Endodermal cell (in vitro differentiated cells): ENCODE results near the gene SIN3A. TPM values are rescaled to one million over a fixed set of nuclear protein-coding genes. Genes with fewer than 3 reads are reported as not detected.

Experiments
- DNase-seq: peaks from one replicate; pipeline ENCODE4 v3.0.0-alpha.2; 2017
- H3K27ac ChIP-seq: 2 replicates; pipeline ENCODE4 v1.5.1; 2013; ENCODE audit warnings: mild to moderate bottlenecking, low read depth, low read length, moderate library complexity
- H3K27me3 ChIP-seq: 2 replicates; pipeline ENCODE4 v1.6.1; 2013; ENCODE audit warnings: mild to moderate bottlenecking, low read length, moderate library complexity; ENCODE audit not compliant: insufficient read depth, control insufficient read depth, poor library complexity, severe bottlenecking
- H3K36me3 ChIP-seq: 2 replicates; pipeline ENCODE4 v1.7.0; 2013; ENCODE audit warnings: mild to moderate bottlenecking, low read length, moderate library complexity; ENCODE audit not compliant: control insufficient read depth, insufficient read depth
- H3K4me1 ChIP-seq: one replicate; pipeline ENCODE4 v1.7.0; 2013; ENCODE audit warnings: low read length; ENCODE audit not compliant: control insufficient read depth, insufficient read depth
- H3K4me3 ChIP-seq: 2 replicates; pipeline ENCODE4 v1.5.1; 2013; ENCODE audit warnings: mild to moderate bottlenecking, low read length, moderate library complexity
- H3K9ac ChIP-seq: 2 replicates; pipeline ENCODE4 v1.6.1; 2013; ENCODE audit warnings: mild to moderate bottlenecking, low read length, moderate library complexity; ENCODE audit not compliant: poor library complexity, severe bottlenecking; ENCODE audit errors: extremely low read depth
- H3K9me3 ChIP-seq: 2 replicates; pipeline ENCODE4 v1.6.1; 2013; ENCODE audit warnings: mild to moderate bottlenecking, low read length, moderate library complexity; ENCODE audit not compliant: control insufficient read depth
- H3K27ac Mint-ChIP-seq: 2 replicates; pipeline ENCODE4 v1.8.0; 2020; ENCODE audit warnings: mixed read lengths
- H3K27me3 Mint-ChIP-seq: 2 replicates; pipeline ENCODE4 v1.8.0; 2021; ENCODE audit warnings: mild to moderate bottlenecking, mixed read lengths; ENCODE audit not compliant: insufficient read depth
- H3K36me3 Mint-ChIP-seq: 2 replicates; pipeline ENCODE4 v1.8.0; 2020; ENCODE audit warnings: low read depth, mixed read lengths
- H3K4me1 Mint-ChIP-seq: 2 replicates; pipeline ENCODE4 v1.8.0; 2020; ENCODE audit warnings: mixed read lengths
- H3K4me3 Mint-ChIP-seq: 2 replicates; pipeline ENCODE4 v1.8.0; 2020; ENCODE audit warnings: mild to moderate bottlenecking, moderate library complexity, mixed read lengths
- H3K9me3 Mint-ChIP-seq: 2 replicates; pipeline ENCODE4 v1.8.0; 2020; ENCODE audit warnings: mild to moderate bottlenecking, mixed read lengths
- CTCF ChIP-seq: fragments of 200-600 bp; sonication (generic); conservative IDR thresholded peaks from 2 replicates; pipeline ENCODE4 v1.5.0; 2021; ENCODE audit warnings: antibody characterized with exemption, mild to moderate bottlenecking
- WGBS, 2 experiments: methylation state at CpG; one replicate each; pipeline versions ENCODE4 v1.1.5 to v1.1.7; 2013; ENCODE audit warnings: missing lambda C conversion rate in 2 of 2, mixed read lengths in 1 of 2; ENCODE audit not compliant: insufficient coverage in 1 of 2, insufficient read length in 1 of 2; 5-methylcytosine and 5-hydroxymethylcytosine counted together
- total RNA-seq, 2 donors: library from RNA; stranded (reverse); fragmentation: NEBNext Ultra II Directional in 1 of 2; extraction: Animal tissue kit (Norgen Biotek cat#: 25700) in 1 of 2; gene quantifications; 2 replicates in 1 of 2; 3 replicates in 1 of 2; pipeline ENCODE4 v1.2.1, GENCODE V29; 2021

The SIN3A gene
- total RNA-seq, 2 donors from 2014 or later = 119 to 123 TPM

GRCh38 chr15:75380773-75381172 is 70.7 kb downstream of the SIN3A start:
- Mint-ChIP-seq H3K9me3 (no peaks in the 10 kb centered on the region), H3K27me3 (no peaks in the 10 kb centered on the region), H3K36me3 (peaks cover 82% of the 10 kb centered on the region), H3K4me3 (no peak overlapping the region), H3K4me1 (no peaks in the 10 kb centered on the region), H3K27ac (no peak overlapping the region)
- peaks cover 96% of the 10 kb centered on the region for H3K36me3 ChIP-seq
- no peak for TF ChIP-seq CTCF
- H3K4me1 ChIP-seq = no peaks in the 10 kb centered on the region
- no peak overlapping the region for H3K27ac ChIP-seq
- no peak overlapping the region for H3K9ac ChIP-seq
- no peaks in the 10 kb centered on the region for H3K9me3 ChIP-seq
- H3K4me3 ChIP-seq = no peak overlapping the region
- WGBS, 2 experiments = 93 to 100% methylated on average over 1 to 4 of the region's 4 CpGs
- H3K27me3 ChIP-seq = no peaks in the 10 kb centered on the region
- no peak for DNase-seq

DNA sequence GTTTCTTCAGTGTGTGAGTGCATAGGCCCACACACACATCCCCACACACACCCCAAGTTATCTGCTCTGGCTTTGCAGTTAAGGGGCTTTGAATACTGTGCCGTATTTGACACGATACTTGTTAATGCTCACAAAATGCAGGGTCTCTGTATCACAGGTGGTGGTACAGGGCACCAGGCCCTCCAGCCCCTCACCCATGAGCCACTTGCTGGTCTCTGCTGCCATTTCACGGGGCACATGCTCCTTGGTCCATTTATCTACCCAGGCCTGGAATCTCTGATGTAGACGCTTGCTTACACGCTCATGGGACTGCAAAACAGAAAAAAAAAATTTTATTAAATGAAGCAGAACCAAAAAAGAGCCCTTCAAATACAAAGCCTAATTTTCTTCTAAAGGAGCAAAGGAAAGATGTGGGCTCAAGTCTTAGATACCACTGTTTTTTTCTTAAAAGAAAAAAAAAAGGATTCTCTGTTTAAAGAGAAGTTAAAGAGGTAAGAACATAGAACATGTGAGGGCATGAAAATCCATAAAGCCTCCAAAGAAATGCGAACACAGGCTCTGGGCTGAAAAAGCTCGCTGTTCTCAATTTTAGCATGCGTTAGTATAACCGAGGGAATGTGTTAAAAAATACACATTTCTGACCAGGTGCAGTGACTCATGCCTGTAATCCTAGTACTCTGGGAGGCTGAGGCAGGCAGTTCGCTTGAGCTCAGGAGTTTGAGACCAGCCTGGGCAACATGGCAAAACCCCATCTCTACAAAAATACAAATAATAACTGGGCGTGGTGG is 79.4 kb downstream of the SIN3A start:
- H3K27me3 ChIP-seq = no peaks in the 10 kb centered on the region
- H3K27ac Mint-ChIP-seq = no peak overlapping the region
- TF ChIP-seq CTCF = no peak

DNA sequence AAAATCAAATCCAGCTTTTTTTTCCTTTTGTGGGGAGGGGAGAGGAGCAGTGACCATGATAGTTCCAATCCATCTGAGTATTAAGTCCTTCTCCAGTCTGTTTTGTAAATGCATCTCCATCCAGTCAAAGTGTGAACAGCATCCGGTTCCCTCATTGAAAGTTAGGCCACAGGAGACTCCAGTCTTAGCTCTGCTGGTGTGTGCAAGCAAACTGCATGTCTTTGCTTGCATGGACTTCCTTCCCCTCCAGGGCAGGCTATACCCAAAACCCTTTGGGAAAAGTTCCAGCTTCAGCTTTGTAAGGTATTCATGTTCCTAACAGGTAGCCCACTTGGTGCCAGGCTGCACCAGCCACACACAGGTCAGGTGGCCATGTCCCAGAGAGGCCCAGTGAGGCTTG is 80.0 kb downstream of the SIN3A start:
- no peaks in the 10 kb centered on the region for H3K4me1 ChIP-seq
- Mint-ChIP-seq H3K9me3 (no peaks in the 10 kb centered on the region), H3K27me3 (no peaks in the 10 kb centered on the region), H3K4me3 (no peak overlapping the region), H3K27ac (no peak overlapping the region), H3K4me1 (peaks cover 11% of the 10 kb centered on the region), H3K36me3 (peaks cover 57% of the 10 kb centered on the region)
- no peak overlapping the region for H3K4me3 ChIP-seq
- DNase-seq = no peak
- H3K36me3 ChIP-seq = peaks cover 77% of the 10 kb centered on the region
- no peaks in the 10 kb centered on the region for H3K9me3 ChIP-seq
- WGBS, 2 experiments = 98 to 100% methylated on average over 1 of the region's 1 CpG
- H3K9ac ChIP-seq = no peak overlapping the region
- H3K27me3 ChIP-seq = no peaks in the 10 kb centered on the region
- no peak overlapping the region for H3K27ac ChIP-seq
- no peak for TF ChIP-seq CTCF

More for the DNA sequence above, 79.4 kb downstream of the SIN3A start:
- Mint-ChIP-seq H3K9me3 (no peaks in the 10 kb centered on the region), H3K27me3 (no peaks in the 10 kb centered on the region), H3K36me3 (peaks cover 57% of the 10 kb centered on the region), H3K4me1 (peaks cover 11% of the 10 kb centered on the region), H3K4me3 (no peak overlapping the region)
- H3K4me1 ChIP-seq = no peaks in the 10 kb centered on the region
- no peak overlapping the region for H3K4me3 ChIP-seq
- H3K36me3 ChIP-seq = peaks cover 77% of the 10 kb centered on the region
- 89 to 94% methylated on average over 8 to 11 of the region's 11 CpGs for WGBS, 2 experiments
- H3K9me3 ChIP-seq = no peaks in the 10 kb centered on the region
- DNase-seq = no peak
- H3K27ac ChIP-seq = no peak overlapping the region
- H3K9ac ChIP-seq = no peak overlapping the region
